ENCODE data around the gene DIP2B.

GRCh38 chr12:50537538-50537919 is 32.7 kb downstream of the DIP2B start:
- TF ChIP-seq CTCF (conservative IDR thresholded peaks at IDR 0.05 in 1 of 2, IDR thresholded peaks at IDR 0.05 in 1 of 2; ENCODE audit: low read depth in 1 of 2, low read length in 2 of 2) (no peak), EZH2 (IDR thresholded peaks at IDR 0.05; ENCODE audit: low read length, missing control alignments) (no peak)
